SKM-1 (cell line): ENCODE data around the gene ACTA2.
"Not testable (repeated sequence)": the region's sequence is repeated elsewhere in the genome, so short reads cannot be mapped to it uniquely, and the experiment has no call there.

Experiments
- DNase-seq: peaks from one replicate; lab custom pipeline; 2025; ENCODE audit not compliant: unreplicated experiment; lab: John Stamatoyannopoulos, UW

ACTA2 gene

GRCh38 chr10:88949912-88950837, 2.4 kb downstream of the ACTA2 start:
- peak; percentile 47 for DNase-seq

GRCh38 chr10:88949051-88949450, 3.5 kb downstream of the ACTA2 start:
- no peak for DNase-seq

GRCh38 chr10:88946965-88947590, 5.5 kb downstream of the ACTA2 start:
- DNase-seq = no peak

- DNase-seq = no peak
These were observed 6.4 kb downstream of the ACTA2 start for GRCh38 chr10:88946200-88946599.

- DNase-seq = no peak
These were observed 7.8 kb downstream of the ACTA2 start for GRCh38 chr10:88944813-88945212.

GRCh38 chr10:88943778-88944177, 8.8 kb downstream of the ACTA2 start:
- DNase-seq = no peak

- DNase-seq = no peak
These were observed 11.5 kb downstream of the ACTA2 start for GRCh38 chr10:88941026-88941425.

- DNase-seq = no peak
These were observed 13.6 kb downstream of the ACTA2 start for GRCh38 chr10:88938938-88939337.

- no peak for DNase-seq
These were observed 14.5 kb downstream of the ACTA2 start for GRCh38 chr10:88938039-88938438.

- no peak for DNase-seq
These were observed 15.9 kb downstream of the ACTA2 start for GRCh38 chr10:88936656-88937055.

GRCh38 chr10:88934900-88935672, 17.5 kb downstream of the ACTA2 start:
- DNase-seq = peak; percentile 64

- no peak for DNase-seq
These were observed 19.0 kb downstream of the ACTA2 start for GRCh38 chr10:88933564-88933963.

GRCh38 chr10:88932539-88933256, 19.9 kb downstream of the ACTA2 start:
- peak; percentile 70 for DNase-seq

GRCh38 chr10:88932029-88932428, 20.5 kb downstream of the ACTA2 start:
- not testable (repeated sequence) for DNase-seq

- no peak for DNase-seq
These were observed 21.0 kb downstream of the ACTA2 start for GRCh38 chr10:88931548-88931947.

GRCh38 chr10:88928254-88928653, 24.3 kb downstream of the ACTA2 start:
- DNase-seq = no peak

- DNase-seq = no peak
These were observed 25.2 kb downstream of the ACTA2 start for GRCh38 chr10:88927416-88927690.

- DNase-seq = peak; percentile 67
These were observed 25.8 kb downstream of the ACTA2 start for GRCh38 chr10:88926566-88927415.

- no peak for DNase-seq
These were observed 29.1 kb downstream of the ACTA2 start for GRCh38 chr10:88923520-88923919.

- no peak for DNase-seq
These were observed 30.5 kb downstream of the ACTA2 start for GRCh38 chr10:88922041-88922440.
